Kidney epithelial cell (primary cell): ENCODE data around the gene MAN1A1. TPM values are rescaled to one million over a fixed set of nuclear protein-coding genes. Genes with fewer than 3 reads are reported as not detected.

Experiments
- DNase-seq: peaks from one replicate; pipeline ENCODE4 v3.0.0-alpha.2; 2010; ENCODE audit warnings: low read depth
- H3K27me3 ChIP-seq: 2 replicates; pipeline ENCODE4 v1.6.0; 2011; ENCODE audit warnings: low read length; ENCODE audit not compliant: control insufficient read depth, insufficient read depth
- H3K36me3 ChIP-seq: 2 replicates; pipeline ENCODE4 v1.5.1; 2011; ENCODE audit warnings: low read length; ENCODE audit not compliant: control insufficient read depth, insufficient read depth
- H3K4me3 ChIP-seq: 2 replicates; pipeline ENCODE4 v1.5.1; 2011; ENCODE audit warnings: low read depth, mild to moderate bottlenecking, control low read depth, low read length
- CTCF ChIP-seq: IDR thresholded peaks from 2 replicates; pipeline ENCODE4 v1.5.1; 2011; ENCODE audit warnings: mild to moderate bottlenecking, moderate library complexity, low read length, control low read depth, inconsistent platforms; ENCODE audit not compliant: insufficient read depth, poor library complexity, severe bottlenecking
- total RNA-seq: library from RNA; depleted of rRNA; stranded (reverse); fragments of >200 nt; gene quantifications from 2 replicates; pipeline ENCODE4 v1.2.3, GENCODE V29; 2015

The MAN1A1 gene
- total RNA-seq, 1 donor from 2014 or later: 15.0 TPM

DNA sequence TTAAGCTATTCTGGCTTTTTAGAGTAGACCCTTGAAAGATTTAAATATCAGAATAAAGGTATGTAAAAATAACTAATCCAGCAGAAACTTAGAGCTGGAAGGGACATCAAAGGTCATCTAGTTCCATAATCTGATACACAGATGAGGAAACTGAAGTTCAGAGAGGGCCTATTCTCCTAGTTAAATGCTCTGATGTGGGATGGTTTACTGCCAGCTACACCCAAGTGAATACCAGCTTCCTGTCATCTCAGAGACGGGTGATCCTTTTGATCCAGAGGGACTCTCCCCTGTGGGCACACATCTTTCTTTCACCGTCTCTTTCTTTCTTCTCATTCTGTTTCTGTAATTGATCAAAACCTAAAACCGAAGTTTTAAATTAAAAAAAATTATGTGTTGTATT, 94.1 kb downstream of the MAN1A1 start:
- no peak for DNase-seq
- H3K36me3 ChIP-seq: no peaks in the 10 kb centered on the region
- H3K27me3 ChIP-seq: no peaks in the 10 kb centered on the region
- no peak for TF ChIP-seq CTCF
- no peak overlapping the region for H3K4me3 ChIP-seq

DNA sequence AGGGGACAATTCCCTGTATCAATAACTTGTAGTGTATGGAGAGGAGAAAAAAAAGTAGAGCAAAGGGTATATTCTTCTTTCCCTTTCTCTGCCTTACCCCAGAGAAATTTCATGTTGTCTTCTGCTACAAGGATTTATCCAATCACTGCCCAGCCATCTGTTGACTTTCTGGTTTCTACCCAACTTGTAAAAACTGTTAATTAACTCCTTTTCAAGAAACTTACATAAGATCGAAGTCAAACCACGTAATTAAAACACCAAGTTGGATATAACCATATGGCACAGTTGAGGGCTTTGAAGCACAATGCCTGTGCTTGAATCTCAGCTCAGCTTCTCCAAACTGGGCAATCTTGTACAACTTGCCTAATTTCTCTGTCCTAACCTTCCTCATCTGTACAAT, 99.5 kb downstream of the MAN1A1 start:
- no peaks in the 10 kb centered on the region for H3K36me3 ChIP-seq
- TF ChIP-seq CTCF: no peak
- H3K4me3 ChIP-seq: no peak overlapping the region
- no peaks in the 10 kb centered on the region for H3K27me3 ChIP-seq
- DNase-seq: no peak

- no peak for DNase-seq
- Histone ChIP-seq H3K4me3 (no peak overlapping the region), H3K27me3 (no peaks in the 10 kb centered on the region), H3K36me3 (no peaks in the 10 kb centered on the region)
- no peak for TF ChIP-seq CTCF
These were observed 100.2 kb downstream of the MAN1A1 start for GRCh38 chr6:119249319-119249718.

- DNase-seq: no peak
- Histone ChIP-seq H3K36me3 (no peaks in the 10 kb centered on the region), H3K27me3 (no peaks in the 10 kb centered on the region), H3K4me3 (no peak overlapping the region)
- TF ChIP-seq CTCF: no peak
These were observed 102.1 kb downstream of the MAN1A1 start for GRCh38 chr6:119247504-119247903.

DNA sequence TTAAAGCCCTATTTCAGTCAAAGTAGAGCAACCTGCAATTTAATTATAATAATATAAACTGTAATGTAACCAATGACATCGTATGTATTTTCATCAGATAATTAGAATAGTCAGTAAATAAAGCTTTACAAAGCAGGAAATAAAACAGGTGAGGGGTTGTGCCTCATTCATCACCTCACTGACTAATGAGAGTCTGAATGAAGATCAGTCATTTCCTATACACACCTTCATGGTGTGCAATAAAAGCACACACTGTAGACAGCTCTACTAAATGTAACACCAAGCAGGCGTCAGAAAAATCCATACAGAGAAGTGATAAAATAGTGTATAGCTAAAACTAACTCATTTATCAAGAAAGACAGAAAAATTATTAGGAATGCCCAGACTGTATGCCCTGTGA, 105.9 kb downstream of the MAN1A1 start:
- Histone ChIP-seq H3K27me3 (no peaks in the 10 kb centered on the region), H3K4me3 (no peak overlapping the region), H3K36me3 (no peaks in the 10 kb centered on the region)
- TF ChIP-seq CTCF: no peak
- DNase-seq: no peak

- Histone ChIP-seq H3K4me3 (no peak overlapping the region), H3K27me3 (no peaks in the 10 kb centered on the region), H3K36me3 (no peaks in the 10 kb centered on the region)
- no peak for TF ChIP-seq CTCF
- no peak for DNase-seq
These were observed 106.5 kb downstream of the MAN1A1 start for GRCh38 chr6:119243037-119243436.
